ENCODE results near the gene ZNF136.

Gene ZNF136

GRCh38 chr19:12202250-12202649, 39.4 kb downstream of the ZNF136 start:
- Histone ChIP-seq H3K27ac (replicated peaks) (no peak overlapping the region), H3K4me3 (replicated peaks; ENCODE audit: insufficient read depth, low read length) (no peak overlapping the region), H3K27me3 (ENCODE audit: insufficient read depth, poor library complexity, severe bottlenecking) (no peaks in the 10 kb centered on the region)
- DNase-seq (ENCODE audit: low read depth in 1 of 2, low spot score in 1 of 2): no peak
- TF ChIP-seq, protein P1, sequence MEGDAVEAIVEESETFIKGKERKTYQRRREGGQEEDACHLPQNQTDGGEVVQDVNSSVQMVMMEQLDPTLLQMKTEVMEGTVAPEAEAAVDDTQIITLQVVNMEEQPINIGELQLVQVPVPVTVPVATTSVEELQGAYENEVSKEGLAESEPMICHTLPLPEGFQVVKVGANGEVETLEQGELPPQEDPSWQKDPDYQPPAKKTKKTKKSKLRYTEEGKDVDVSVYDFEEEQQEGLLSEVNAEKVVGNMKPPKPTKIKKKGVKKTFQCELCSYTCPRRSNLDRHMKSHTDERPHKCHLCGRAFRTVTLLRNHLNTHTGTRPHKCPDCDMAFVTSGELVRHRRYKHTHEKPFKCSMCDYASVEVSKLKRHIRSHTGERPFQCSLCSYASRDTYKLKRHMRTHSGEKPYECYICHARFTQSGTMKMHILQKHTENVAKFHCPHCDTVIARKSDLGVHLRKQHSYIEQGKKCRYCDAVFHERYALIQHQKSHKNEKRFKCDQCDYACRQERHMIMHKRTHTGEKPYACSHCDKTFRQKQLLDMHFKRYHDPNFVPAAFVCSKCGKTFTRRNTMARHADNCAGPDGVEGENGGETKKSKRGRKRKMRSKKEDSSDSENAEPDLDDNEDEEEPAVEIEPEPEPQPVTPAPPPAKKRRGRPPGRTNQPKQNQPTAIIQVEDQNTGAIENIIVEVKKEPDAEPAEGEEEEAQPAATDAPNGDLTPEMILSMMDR (IDR thresholded peaks at IDR 0.05; ENCODE audit: insufficient read depth, low read length): no peak
- no peak for TF ChIP-seq REST (IDR thresholded peaks at IDR 0.05; ENCODE audit: insufficient replicate concordance, low read depth)

DNA sequence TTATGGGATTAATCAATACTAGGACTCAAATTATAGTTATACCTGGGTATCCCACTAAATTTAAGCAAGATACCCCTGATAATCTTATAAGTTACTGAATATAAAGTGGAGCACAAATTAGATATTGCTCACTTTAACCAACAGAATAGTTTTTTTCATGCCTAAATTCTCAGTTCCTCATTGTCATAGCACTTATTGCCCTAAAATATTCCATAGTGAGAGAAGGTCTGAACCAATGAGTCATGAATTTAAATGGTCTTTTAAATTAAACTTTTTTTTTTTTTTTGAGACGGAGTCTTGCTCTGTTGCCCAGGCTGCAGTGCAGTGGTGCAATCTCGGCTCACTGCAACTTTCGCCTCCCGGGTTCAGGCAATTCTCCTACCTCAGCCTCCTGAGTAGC, 42.4 kb downstream of the ZNF136 start:
- DNase-seq (ENCODE audit: low read depth in 1 of 2, low spot score in 1 of 2): no peak
- Histone ChIP-seq H3K27ac (replicated peaks) (no peak overlapping the region), H3K4me3 (replicated peaks; ENCODE audit: insufficient read depth, low read length) (no peak overlapping the region), H3K27me3 (ENCODE audit: insufficient read depth, poor library complexity, severe bottlenecking) (no peaks in the 10 kb centered on the region)
- no peak for TF ChIP-seq GABPA (IDR thresholded peaks at IDR 0.05; ENCODE audit: low read depth)
- TF ChIP-seq, protein P1 (IDR thresholded peaks at IDR 0.05; ENCODE audit: insufficient read depth, low read length): no peak
- TF ChIP-seq POLR2AphosphoS5 (IDR thresholded peaks at IDR 0.05; ENCODE audit: low read depth): no peak
- TF ChIP-seq REST (IDR thresholded peaks at IDR 0.05; ENCODE audit: insufficient replicate concordance, low read depth): no peak
- TF ChIP-seq SPI1 (IDR thresholded peaks at IDR 0.05; ENCODE audit: borderline replicate concordance, low read depth): no peak

GRCh38 chr19:12208221-12208620, 45.3 kb downstream of the ZNF136 start:
- no peaks in the 10 kb centered on the region for H3K27me3 ChIP-seq (ENCODE audit: insufficient read depth, poor library complexity, severe bottlenecking)
- no peak overlapping the region for H3K4me3 ChIP-seq (replicated peaks; ENCODE audit: insufficient read depth, low read length)

More at GRCh38 chr19:12208221-12208620, 45.3 kb downstream of the ZNF136 start:
- no peak overlapping the region for H3K27ac ChIP-seq (replicated peaks)
- no peak for DNase-seq (ENCODE audit: low read depth in 1 of 2, low spot score in 1 of 2)
- TF ChIP-seq GABPA (IDR thresholded peaks at IDR 0.05; ENCODE audit: low read depth) (no peak), POLR2AphosphoS5 (IDR thresholded peaks at IDR 0.05; ENCODE audit: low read depth) (no peak), SPI1 (IDR thresholded peaks at IDR 0.05; ENCODE audit: borderline replicate concordance, low read depth) (no peak), REST (IDR thresholded peaks at IDR 0.05; ENCODE audit: insufficient replicate concordance, low read depth) (no peak)
- TF ChIP-seq, protein P1 (IDR thresholded peaks at IDR 0.05; ENCODE audit: insufficient read depth, low read length): no peak

Measured in HL-60 (cell line).